ENCODE results near the gene MALL.
"Not testable (repeated sequence)": the region's sequence is repeated elsewhere in the genome, so short reads cannot be mapped to it uniquely, and the experiment has no call there.

MALL gene

DNA sequence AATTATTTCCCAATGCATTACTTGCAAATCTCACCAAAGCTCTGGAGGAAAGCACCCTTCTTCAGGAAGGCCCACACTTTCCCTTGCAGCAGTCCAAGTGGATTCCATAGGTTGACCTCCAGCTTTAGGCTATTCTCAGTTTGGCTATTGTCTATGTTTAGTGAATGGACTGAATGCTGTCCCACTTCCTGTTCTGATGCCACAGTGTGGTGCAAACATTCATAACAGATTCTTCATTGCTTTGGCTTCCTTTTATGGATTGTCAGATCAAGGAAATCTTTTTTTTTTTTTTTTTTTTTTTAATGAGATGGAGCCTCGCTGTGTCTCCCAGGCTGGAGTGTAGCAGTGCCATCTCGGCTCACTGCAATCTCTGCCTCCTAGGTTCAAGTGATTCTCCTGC is 55.1 kb downstream of the MALL start:
- not testable (repeated sequence) for H3K4me1 ChIP-seq (ENCODE audit: control insufficient read depth, insufficient read depth, low read length); H3K36me3 ChIP-seq (ENCODE audit: control insufficient read depth in 2 of 2, insufficient read depth in 2 of 2, low read length in 2 of 2); H3K27me3 ChIP-seq (ENCODE audit: control insufficient read depth in 1 of 2, insufficient read depth in 2 of 2, low read length in 2 of 2); H3K9ac ChIP-seq (ENCODE audit: low read length in 2 of 2); H3K4me3 ChIP-seq (ENCODE audit: low read length in 2 of 2); H3K9me3 ChIP-seq (ENCODE audit: control insufficient read depth in 2 of 2, low read length in 2 of 2); H3K27ac ChIP-seq (ENCODE audit: low read length)

DNA sequence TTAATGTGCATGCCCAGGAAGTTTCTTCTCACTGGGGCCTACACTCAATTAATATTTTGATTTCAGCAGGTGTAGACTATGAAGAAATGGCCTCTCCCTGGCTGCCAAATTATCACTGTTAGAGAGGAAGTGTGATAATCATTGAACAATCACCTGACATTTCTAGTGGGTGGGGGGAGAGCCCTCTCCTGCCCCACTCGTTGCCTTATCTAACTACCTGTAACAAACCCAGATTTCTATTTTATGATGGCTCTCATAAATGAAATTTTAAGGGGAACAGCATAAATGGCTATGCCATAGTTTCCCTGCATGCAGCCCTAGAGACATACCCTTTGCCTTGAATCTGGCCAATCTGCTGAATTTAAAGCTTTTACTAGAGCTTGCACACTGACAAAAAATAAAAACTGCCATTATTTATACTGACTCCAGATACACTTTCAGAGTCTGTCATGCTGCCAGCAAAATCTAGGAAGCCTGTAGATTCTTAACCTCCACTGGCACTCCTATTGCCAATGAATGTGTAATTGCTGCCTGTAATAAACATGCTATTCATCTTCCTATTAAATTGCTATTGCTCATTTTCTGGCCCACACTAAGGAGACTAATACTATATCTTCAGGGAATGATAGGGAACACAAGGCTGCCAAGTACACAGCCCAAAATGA is 55.8 kb downstream of the MALL start:
- H3K4me3 ChIP-seq (ENCODE audit: low read length in 2 of 2); H3K9ac ChIP-seq (ENCODE audit: low read length in 2 of 2); H3K9me3 ChIP-seq (ENCODE audit: control insufficient read depth in 2 of 2, low read length in 2 of 2); H3K27me3 ChIP-seq (ENCODE audit: control insufficient read depth in 1 of 2, insufficient read depth in 2 of 2, low read length in 2 of 2); H3K4me1 ChIP-seq (ENCODE audit: control insufficient read depth, insufficient read depth, low read length); H3K36me3 ChIP-seq (ENCODE audit: control insufficient read depth in 2 of 2, insufficient read depth in 2 of 2, low read length in 2 of 2); H3K27ac ChIP-seq (ENCODE audit: low read length): not testable (repeated sequence)

DNA sequence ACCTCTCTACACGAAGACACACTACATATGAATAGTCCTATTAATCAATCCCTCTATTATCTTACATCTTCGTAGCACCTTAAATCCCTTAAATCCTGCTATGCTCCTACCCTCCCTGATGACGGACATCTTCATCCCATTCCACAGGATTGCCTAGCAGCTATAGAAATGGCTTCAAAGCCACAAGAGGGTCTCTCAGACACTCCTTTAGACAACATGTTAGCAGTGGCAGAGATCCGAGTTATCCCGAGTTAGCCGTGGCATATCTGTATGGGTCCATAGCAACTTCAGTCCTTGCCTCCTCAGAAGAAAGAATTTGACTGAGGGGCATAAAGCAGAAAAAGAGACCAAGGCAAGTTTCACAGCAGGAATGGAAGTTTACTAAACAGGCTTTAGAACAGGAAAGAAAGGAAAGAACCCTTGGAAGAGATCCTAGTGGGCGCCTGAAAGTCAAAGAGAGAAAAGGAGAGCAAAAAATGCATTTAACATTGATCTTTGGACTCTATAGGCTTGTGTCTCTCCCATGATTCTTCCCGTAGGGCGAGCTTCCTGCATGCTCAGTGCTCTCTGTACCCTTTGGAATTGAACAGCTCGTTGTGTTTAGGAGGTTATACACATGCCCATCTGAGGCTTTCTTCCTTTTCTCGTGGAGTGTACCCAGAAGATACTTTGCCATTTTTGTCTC is 56.5 kb downstream of the MALL start:
- H3K4me1 ChIP-seq (ENCODE audit: control insufficient read depth, insufficient read depth, low read length); H3K27me3 ChIP-seq (ENCODE audit: control insufficient read depth in 1 of 2, insufficient read depth in 2 of 2, low read length in 2 of 2); H3K9me3 ChIP-seq (ENCODE audit: control insufficient read depth in 2 of 2, low read length in 2 of 2); H3K27ac ChIP-seq (ENCODE audit: low read length); H3K9ac ChIP-seq (ENCODE audit: low read length in 2 of 2); H3K36me3 ChIP-seq (ENCODE audit: control insufficient read depth in 2 of 2, insufficient read depth in 2 of 2, low read length in 2 of 2); H3K4me3 ChIP-seq (ENCODE audit: low read length in 2 of 2): not testable (repeated sequence)

DNA sequence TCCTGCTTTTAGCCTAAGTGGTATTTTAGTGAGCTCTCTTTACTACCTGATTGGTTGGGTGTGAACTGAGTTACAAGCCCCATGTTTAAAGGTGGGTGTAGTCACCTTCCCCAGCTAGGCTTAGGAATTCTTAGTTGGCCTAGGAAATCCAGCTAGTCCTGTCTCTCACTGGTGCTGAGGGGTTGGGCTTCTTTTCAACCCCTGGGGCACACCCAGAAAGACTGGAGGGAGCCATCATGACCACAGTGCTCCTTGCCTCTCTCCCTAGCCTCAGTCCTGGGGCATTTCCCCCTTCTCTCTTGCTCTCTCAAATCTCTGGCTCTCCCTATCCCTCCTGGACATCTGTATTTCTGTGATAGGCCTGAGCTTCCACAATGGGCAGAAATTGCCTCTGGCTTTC is 57.6 kb downstream of the MALL start:
- not testable (repeated sequence) for H3K4me1 ChIP-seq (ENCODE audit: control insufficient read depth, insufficient read depth, low read length); H3K4me3 ChIP-seq (ENCODE audit: low read length in 2 of 2); H3K9ac ChIP-seq (ENCODE audit: low read length in 2 of 2); H3K36me3 ChIP-seq (ENCODE audit: control insufficient read depth in 2 of 2, insufficient read depth in 2 of 2, low read length in 2 of 2); H3K27me3 ChIP-seq (ENCODE audit: control insufficient read depth in 1 of 2, insufficient read depth in 2 of 2, low read length in 2 of 2); H3K27ac ChIP-seq (ENCODE audit: low read length); H3K9me3 ChIP-seq (ENCODE audit: control insufficient read depth in 2 of 2, low read length in 2 of 2)

DNA sequence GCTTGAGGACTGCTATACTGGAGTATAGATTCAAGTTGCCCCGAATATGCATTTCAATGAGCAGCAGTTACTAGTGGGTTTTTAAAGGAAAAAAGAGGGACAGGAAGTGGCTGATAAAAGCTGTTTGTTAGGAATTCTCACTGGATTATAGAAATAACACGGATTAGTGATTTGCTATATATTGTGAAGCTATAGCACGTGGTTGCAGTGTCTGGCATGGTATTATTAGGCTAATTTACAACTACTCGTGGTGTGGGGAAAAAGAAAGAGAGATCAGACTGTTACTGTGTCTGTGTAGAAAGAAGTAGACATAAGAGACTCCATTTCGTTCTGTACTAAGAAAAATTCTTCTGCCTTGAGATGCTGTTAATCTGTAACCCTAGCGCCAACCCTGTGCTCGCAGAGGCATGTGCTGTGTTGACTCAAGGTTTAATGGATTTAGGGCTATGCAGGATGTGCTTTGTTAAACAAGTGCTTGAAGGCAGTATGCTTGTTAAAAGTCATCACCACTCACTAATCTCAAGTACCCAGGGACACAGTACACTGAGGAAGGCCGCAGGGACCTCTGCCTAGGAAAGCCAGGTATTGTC is 59.7 kb downstream of the MALL start:
- H3K9ac ChIP-seq (ENCODE audit: low read length in 2 of 2); H3K4me1 ChIP-seq (ENCODE audit: control insufficient read depth, insufficient read depth, low read length); H3K27me3 ChIP-seq (ENCODE audit: control insufficient read depth in 1 of 2, insufficient read depth in 2 of 2, low read length in 2 of 2); H3K27ac ChIP-seq (ENCODE audit: low read length); H3K36me3 ChIP-seq (ENCODE audit: control insufficient read depth in 2 of 2, insufficient read depth in 2 of 2, low read length in 2 of 2); H3K9me3 ChIP-seq (ENCODE audit: control insufficient read depth in 2 of 2, low read length in 2 of 2); H3K4me3 ChIP-seq (ENCODE audit: low read length in 2 of 2): not testable (repeated sequence)

DNA sequence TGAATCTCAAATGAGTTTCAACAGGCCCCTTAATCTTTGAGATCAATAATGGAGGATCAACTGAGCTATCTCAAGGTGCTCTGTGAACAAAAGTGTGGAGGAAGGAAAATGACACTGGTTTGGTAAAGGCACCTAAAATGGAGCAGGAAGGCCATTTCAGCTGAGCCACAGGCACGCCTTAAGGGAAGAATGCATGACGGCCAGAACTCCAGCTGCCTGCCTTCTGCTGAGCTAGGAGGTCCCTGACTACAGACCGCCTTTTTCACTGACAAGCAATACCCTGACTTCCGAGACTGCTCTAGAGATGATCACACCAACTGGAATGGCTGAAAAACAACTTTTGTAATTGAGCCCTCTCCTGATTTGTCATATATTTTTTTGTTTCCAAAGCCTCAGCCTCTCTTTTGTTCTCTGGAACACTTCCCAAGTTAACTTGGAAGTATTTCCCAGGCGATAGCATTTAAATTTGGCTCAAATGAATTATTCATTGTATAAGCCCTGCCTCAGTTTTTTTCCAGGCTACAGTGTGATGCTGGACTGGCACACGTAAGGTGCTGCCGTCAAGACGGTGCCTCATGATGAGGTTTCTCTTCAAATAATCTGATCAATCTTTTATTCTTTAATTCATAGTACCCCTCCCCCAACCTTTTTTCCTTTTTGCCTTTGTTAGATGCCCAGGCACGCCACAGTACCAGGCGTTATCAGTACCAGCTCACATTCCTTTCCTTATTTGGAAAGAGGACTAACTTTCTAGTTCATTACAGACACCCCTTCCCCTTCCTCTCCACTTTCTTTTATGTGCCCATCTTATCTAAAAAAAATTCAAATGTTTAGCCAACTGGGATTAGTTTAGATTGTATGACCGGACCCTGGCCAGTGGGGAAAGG is 60.9 kb downstream of the MALL start:
- not testable (repeated sequence) for H3K4me1 ChIP-seq (ENCODE audit: control insufficient read depth, insufficient read depth, low read length); H3K4me3 ChIP-seq (ENCODE audit: low read length in 2 of 2); H3K27ac ChIP-seq (ENCODE audit: low read length); H3K27me3 ChIP-seq (ENCODE audit: control insufficient read depth in 1 of 2, insufficient read depth in 2 of 2, low read length in 2 of 2); H3K9ac ChIP-seq (ENCODE audit: low read length in 2 of 2); H3K9me3 ChIP-seq (ENCODE audit: control insufficient read depth in 2 of 2, low read length in 2 of 2); H3K36me3 ChIP-seq (ENCODE audit: control insufficient read depth in 2 of 2, insufficient read depth in 2 of 2, low read length in 2 of 2)

DNA sequence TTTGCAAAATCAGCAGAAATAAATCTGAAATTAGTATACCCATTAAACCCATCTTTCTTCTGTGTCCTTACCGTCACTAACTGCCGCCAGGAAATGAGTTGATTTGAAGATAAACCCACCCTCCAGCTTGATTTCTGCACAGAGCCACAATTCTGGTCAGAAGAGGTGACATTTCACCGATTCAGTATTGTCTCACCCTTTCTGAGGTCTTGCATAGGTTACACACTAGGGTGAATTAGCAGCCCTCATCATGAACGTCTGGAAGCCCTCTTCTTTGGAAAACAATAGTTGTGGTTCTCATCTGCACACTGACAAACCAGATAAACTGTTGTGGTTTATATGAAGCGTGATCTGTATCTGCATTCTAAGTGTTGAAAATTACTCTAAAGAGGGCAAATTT is 61.9 kb downstream of the MALL start:
- not testable (repeated sequence) for H3K27ac ChIP-seq (ENCODE audit: low read length); H3K4me1 ChIP-seq (ENCODE audit: control insufficient read depth, insufficient read depth, low read length); H3K9me3 ChIP-seq (ENCODE audit: control insufficient read depth in 2 of 2, low read length in 2 of 2); H3K27me3 ChIP-seq (ENCODE audit: control insufficient read depth in 1 of 2, insufficient read depth in 2 of 2, low read length in 2 of 2); H3K9ac ChIP-seq (ENCODE audit: low read length in 2 of 2); H3K4me3 ChIP-seq (ENCODE audit: low read length in 2 of 2); H3K36me3 ChIP-seq (ENCODE audit: control insufficient read depth in 2 of 2, insufficient read depth in 2 of 2, low read length in 2 of 2)

DNA sequence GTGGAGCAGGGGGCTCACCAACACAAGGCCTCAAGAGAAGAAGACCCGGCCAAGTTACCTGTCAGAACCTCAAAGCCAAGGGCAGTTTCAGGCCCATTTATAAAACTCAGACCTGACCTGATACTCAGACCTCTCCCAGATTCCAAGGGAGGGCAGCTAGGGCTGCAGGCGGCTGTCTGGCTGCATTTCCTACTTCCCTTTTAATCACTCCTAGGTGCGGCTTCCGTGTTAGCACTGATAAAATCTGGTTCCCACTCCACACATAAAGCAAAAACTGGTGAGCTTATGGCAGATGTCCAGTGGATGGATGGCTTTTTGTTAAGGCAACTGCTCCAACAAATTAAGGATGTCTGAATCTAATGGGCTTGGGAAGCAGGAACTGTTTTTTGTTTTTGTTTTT is 63.5 kb downstream of the MALL start:
- H3K27me3 ChIP-seq (ENCODE audit: control insufficient read depth in 1 of 2, insufficient read depth in 2 of 2, low read length in 2 of 2); H3K36me3 ChIP-seq (ENCODE audit: control insufficient read depth in 2 of 2, insufficient read depth in 2 of 2, low read length in 2 of 2); H3K9me3 ChIP-seq (ENCODE audit: control insufficient read depth in 2 of 2, low read length in 2 of 2); H3K4me1 ChIP-seq (ENCODE audit: control insufficient read depth, insufficient read depth, low read length); H3K27ac ChIP-seq (ENCODE audit: low read length); H3K9ac ChIP-seq (ENCODE audit: low read length in 2 of 2); H3K4me3 ChIP-seq (ENCODE audit: low read length in 2 of 2): not testable (repeated sequence)

DNA sequence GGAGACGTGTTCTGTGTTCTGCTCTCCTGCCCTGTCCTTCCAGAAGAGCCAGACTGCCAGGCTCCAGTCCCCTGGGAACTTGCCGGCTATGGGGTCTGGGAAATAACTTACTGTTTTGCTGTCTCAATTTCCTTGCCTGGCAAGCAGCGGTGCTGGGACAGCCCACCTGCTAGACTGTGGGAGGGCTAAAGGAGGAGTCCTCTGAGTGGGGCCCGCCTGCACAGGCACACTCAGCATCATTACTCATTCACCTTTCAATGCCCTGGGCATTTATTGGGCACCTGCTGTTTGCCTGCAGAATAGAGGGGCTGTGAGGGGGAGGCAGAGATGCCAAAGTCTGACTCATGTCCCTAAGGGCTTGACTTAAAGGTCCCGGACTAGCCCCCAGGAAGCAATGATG is 65.4 kb downstream of the MALL start:
- not testable (repeated sequence) for H3K27ac ChIP-seq (ENCODE audit: low read length); H3K9ac ChIP-seq (ENCODE audit: low read length in 2 of 2); H3K4me1 ChIP-seq (ENCODE audit: control insufficient read depth, insufficient read depth, low read length); H3K27me3 ChIP-seq (ENCODE audit: control insufficient read depth in 1 of 2, insufficient read depth in 2 of 2, low read length in 2 of 2); H3K4me3 ChIP-seq (ENCODE audit: low read length in 2 of 2); H3K36me3 ChIP-seq (ENCODE audit: control insufficient read depth in 2 of 2, insufficient read depth in 2 of 2, low read length in 2 of 2); H3K9me3 ChIP-seq (ENCODE audit: control insufficient read depth in 2 of 2, low read length in 2 of 2)

DNA sequence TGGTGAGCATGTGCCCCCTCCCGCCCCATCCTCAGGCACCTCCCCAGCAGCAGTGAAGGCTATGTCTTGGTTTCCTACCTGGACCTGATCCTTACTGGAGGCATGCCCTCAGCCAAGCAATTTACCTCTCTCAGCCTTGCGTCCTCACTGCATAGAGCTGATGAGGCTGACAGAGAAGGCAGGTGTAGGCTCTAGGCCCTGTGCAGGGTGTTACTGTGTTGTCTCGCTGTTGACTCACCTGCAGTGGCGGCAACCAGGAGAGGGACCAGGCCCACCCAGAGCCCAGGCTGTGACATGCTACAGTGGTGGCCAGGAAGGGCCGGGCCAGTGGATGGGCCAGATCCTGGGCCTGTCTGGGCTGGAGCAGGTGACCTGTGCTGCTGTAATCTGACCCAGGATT is 65.9 kb downstream of the MALL start:
- not testable (repeated sequence) for H3K36me3 ChIP-seq (ENCODE audit: control insufficient read depth in 2 of 2, insufficient read depth in 2 of 2, low read length in 2 of 2); H3K27ac ChIP-seq (ENCODE audit: low read length); H3K4me1 ChIP-seq (ENCODE audit: control insufficient read depth, insufficient read depth, low read length); H3K27me3 ChIP-seq (ENCODE audit: control insufficient read depth in 1 of 2, insufficient read depth in 2 of 2, low read length in 2 of 2); H3K4me3 ChIP-seq (ENCODE audit: low read length in 2 of 2); H3K9ac ChIP-seq (ENCODE audit: low read length in 2 of 2); H3K9me3 ChIP-seq (ENCODE audit: control insufficient read depth in 2 of 2, low read length in 2 of 2)

All from stomach smooth muscle (tissue), 2 donors.